Right forelimb (tissue), 1 donor: ENCODE measurements around the gene PKD2.

ENCODE experiments used
- DNase-seq: peaks from one replicate; pipeline ENCODE4 v3.0.0-alpha.2; 2018

The PKD2 gene

DNA sequence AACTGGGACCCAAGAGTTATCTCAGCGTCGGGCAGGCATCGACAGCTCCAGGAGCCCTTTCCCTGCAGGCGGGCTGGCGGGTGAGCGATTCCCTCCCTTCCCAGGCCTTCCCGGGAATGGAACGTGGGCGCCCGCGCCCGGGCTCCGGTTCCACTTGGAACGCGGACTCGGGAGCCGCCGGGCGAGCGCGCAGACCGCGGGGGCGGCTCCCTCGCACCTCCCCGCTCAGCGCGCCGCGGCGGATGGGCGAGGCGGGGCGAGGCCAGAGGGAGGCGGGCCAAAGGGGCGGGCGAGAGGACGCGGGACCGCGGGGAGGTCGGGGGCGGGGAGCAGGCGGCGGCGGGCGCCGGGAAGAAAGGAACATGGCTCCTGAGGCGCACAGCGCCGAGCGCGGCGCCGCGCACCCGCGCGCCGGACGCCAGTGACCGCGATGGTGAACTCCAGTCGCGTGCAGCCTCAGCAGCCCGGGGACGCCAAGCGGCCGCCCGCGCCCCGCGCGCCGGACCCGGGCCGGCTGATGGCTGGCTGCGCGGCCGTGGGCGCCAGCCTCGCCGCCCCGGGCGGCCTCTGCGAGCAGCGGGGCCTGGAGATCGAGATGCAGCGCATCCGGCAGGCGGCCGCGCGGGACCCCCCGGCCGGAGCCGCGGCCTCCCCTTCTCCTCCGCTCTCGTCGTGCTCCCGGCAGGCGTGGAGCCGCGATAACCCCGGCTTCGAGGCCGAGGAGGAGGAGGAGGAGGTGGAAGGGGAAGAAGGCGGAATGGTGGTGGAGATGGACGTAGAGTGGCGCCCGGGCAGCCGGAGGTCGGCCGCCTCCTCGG, at the start of gene PKD2:
Gene PKD2, plus strand, starts transcription at position 332 of the 818 bp plus-strand sequence. Its CDS starts 99 bp downstream, at position 431.
- DNase-seq = peak; percentile 92

DNA sequence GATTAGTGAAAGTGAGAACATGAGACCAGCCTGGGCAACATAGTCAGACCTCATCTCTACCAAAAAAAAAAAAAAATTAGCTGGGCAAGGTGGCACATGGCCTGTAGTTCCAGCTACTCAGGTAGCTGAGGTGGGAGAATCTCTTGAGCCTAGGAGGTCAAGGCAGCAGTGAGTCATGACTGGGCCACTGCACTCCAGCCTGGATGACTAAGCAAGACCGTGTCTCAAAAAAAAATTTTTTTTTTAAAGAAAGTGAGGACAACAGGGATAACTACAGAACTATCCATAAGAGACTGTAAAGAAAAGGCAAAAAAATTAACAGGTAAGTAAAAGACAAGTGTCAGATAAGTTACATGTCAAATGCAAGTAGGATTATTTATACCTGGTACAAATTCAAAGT, 45.4 kb upstream of the PKD2 start:
- no peak for DNase-seq

DNA sequence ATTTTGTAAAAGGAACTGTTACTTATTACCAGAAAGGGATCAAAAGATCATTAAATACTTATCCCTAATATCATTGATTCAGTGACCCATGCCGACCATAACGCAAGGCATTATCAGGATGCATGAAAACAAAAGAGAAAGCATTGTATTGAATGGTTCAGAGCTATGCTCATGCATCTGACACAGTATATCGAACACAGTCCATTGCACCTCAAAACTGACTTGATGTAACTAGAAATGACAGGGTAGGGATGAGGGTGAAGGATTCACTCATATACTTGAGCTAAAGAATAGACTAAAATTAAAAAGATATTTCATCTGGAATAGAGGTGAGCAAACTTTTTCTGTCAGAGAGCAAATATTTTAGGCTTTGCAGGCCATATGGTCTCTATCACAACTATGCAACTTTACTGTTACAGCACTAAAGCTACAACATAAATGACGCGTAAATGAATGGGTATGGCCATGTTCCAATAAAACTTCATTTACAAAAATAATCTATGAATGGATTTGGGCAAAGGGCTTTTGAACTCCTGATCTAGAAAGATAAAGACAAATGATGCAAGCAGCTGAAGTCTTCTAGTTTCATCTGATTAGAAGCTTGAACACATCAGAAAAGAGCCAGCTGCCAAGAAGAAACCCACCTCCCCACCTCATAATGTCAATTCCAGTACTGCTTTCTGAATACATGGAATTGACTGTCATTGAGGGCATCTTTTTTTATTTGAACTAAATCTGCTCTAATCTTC, 44.9 kb upstream of the PKD2 start:
- no peak for DNase-seq

DNA sequence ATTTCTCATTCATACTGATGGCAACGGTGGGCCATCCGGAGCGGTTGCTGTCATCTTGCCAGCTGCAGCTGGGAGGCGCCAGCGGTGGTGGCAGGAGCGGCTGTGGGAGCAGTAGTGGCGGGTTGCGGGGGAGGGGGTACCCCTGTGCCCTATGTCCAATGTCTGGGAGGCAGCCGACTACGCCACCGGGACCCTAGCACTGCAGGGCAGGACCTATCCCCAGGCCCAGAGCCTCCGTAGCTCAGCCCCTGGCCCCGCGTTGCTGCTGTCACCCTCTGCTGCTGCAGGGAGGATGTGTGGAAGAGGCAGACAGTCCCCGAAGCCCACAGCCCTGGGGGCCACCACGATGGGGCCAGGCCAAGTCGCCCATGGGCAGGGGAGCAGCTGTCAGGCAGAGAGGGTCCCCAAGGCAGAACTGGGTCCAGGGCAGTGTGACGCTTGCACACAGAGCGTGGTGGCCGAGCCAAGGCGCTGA, 41.9 kb upstream of the PKD2 start:
- DNase-seq = no peak

DNA sequence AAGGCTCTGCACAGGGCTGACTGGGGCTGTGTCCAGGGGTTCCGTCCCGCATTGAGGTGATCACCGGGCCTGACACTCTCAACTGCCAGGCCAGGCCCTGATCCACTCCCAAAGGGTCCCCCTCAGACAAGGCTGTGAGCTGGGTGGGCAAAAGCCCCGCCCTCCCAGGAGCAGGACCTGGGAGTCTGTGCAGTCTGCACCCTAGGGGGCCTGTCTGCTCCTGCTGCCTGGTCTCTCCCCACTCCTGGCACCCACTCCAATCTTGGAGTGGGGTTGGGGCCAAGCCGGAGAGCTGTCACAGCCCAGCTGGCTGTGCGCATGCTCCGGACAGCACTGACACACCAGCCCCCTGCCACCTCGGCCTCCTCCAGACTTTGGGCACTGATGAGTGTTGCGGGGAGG, 41.3 kb upstream of the PKD2 start:
- DNase-seq = no peak

DNA sequence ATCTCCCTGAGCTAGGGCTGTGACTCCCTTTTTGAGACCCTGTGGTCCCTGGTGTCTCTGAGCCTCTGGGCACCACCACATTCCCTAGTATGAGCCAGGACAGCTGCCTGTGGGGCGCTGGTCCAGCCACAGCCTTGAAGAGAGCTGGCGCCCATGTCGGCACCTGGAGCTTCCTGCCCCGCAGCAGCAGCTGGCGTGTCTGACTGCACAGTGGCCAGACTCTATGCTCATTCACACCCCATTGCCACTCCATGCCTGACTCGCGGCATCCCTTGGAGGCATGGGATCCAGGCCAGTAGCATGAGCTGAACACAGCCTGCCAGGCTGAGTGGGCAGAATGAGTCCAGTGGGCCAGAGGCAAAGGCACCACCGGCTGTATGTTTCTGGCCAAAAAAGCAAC, 40.2 kb upstream of the PKD2 start:
- no peak for DNase-seq

DNA sequence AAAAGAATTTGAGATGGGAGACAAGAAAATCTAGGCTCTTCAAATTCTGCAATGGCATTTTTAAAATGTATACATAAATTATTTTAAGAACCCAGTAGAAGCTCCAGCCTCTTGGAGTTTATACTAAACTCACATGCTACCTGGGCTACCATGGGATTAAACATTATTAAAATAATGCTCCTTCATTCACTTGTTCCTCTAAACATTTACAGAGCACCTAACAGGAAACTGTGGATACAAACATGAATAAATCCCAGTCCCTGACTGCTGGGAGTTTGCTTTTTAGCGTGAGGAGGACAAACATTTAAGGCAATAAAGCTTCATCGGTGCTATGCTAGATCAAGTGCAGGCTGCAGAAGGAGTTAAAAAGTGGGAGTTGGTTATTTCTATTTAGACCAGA, 37.3 kb upstream of the PKD2 start:
- DNase-seq = no peak

DNA sequence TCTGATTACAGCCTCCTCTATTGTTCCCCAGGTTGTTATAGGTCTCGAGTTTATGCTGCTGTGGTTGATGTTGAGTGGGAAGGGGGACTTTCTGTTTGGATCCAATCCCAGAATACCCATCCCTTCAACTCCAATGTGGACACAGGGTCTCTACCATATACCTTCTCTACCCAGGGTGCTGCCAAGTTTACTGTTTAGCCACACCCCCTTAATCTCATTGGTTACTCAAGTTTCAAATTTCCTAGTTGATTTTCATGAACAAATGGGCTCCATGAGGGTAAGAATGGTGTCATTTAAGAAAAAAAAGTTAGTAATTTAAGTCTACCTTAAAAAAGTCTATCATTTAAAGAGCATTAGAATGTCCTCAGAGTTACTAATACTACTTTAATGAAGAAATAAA, 35.6 kb upstream of the PKD2 start:
- DNase-seq = no peak

DNA sequence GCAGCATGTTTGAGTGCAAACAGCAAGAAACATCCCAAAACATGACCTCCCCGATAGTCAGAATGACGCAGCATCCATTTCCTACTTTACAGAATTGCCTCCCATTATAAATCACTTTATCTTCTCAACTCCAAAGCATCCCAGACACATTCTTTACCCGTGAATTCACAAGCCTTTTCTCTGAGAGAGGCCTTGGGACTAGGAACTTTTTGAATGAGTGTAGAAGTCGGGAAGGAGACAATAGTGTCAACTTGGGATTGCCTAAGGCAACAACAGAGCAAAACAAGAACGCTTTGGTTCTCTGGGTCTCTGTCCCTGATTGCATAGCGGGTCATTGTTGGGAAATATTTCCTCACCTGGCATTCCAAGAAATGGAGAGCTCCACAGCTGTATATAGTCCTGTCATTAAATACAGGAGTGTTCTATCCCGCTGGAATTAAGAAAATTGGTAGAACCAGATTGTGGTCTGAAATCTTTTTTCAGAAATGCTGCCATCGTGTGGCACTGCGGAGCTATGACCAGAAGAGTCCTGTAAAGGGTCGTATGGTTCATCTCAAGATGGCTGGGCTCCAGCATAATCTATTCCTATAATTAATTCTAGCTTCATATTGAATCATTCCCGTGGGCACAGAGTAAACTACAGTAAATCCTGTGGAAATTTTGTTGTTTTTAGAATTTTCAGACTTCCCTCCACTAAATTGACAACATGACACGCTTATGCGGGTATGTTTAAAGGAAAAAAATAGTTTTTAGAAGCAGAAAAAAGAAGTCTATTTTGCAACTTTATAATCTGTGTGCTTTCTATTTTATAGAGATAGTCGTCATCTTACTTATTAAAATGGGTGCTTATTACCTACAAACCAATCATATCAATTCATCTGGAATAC, 33.9 kb upstream of the PKD2 start:
- DNase-seq = no peak

DNA sequence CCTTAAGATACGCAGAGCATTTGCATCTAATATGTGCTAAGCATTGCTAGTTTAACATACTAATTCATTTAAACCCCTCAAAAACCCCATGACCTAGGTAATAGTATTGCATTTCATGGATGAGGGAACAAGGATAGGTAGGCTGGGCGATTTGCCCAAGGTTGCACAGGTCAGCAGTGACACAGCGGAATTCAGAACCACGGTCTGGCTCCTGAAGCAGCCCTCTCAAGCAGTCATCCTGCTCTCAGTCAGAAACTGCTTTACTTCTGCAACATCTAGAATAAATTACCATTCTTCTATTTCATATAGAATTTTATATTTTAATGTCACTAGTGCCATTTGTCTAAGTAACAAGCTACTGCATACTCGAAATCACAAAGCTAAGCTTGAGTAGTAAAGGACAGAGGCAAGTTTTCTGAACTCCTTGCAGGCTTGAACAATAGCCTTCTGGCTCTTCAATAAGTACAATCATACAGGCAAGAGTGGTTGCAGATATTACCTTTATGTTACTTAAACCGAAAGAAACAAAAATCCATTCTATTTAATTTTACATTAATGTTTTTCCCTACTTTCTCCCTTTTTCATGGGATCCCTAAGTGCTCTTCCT, 32.5 kb upstream of the PKD2 start:
- DNase-seq = no peak

DNA sequence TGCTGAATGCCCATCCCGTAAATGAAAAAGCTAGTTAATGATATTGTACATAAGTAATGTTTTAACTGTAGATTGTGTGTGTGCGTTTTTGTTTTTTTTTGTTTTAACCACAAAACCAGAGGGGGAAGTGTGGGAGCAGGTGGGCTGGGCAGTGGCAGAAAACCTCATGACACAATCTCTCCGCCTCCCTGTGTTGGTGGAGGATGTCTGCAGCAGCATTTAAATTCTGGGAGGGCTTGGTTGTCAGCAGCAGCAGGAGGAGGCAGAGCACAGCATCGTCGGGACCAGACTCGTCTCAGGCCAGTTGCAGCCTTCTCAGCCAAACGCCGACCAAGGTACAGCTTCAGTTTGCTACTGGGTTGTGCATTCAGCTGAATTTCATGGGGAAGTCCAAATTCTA, 32.0 kb upstream of the PKD2 start, which contains the start of gene SPP1:
Gene SPP1, plus strand, starts transcription at position 249 of the 400 bp plus-strand sequence. CDS start 1,182 bp downstream, outside the sequence.
- no peak for DNase-seq

DNA sequence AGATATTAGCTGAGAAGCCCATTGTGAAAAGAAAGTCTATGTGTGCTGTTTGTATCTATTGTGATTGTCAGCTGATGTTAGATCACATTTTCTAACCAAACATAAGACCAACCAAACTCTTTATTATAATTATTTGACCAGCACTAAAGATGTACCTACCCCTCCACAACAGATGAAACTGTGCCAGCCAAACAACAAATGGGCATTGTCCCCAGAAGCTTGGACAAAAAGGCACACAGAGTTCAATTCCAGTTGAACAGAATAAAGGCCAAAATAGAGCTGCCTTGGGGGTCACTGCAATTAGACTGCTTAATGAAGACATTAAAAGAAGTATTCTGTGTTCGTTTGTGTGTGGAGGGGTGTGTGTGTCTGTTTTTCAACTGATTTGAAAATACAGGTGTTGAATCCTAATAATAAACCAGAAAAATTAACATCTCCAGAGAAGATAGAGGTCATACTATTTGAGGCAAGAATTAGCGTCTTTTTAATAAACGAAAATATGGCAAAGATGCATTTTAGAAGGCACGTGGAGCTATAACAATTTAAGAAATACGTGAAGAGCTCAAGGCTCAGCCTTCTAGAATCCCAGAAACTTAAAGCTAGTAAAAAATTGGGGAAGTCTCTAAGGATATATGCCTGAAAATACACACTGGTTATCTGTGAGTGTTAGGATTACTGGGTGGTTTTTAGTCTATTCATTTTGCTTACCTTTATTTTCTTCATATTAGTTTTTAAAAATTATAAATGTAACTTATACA, 29.7 kb upstream of the PKD2 start:
- DNase-seq = no peak

DNA sequence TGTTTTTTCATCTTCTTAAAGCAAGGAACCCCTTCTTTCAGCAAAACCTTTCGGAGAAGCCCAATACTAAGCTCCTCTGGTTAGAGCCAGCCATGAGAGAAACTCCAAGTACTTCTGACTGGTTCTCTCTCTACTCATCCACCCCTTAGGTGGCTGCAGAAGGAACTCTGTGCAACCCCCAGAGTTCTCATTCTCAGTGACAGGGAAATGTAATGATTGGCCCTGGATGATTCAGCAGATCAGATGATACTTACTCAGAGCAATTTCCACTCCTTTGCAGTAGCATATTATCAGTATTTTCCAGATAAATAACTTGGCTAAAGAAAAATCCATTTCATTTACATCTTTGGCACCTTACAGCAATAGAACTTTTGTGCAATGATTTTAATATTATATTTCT, 28.8 kb upstream of the PKD2 start:
- DNase-seq = no peak

DNA sequence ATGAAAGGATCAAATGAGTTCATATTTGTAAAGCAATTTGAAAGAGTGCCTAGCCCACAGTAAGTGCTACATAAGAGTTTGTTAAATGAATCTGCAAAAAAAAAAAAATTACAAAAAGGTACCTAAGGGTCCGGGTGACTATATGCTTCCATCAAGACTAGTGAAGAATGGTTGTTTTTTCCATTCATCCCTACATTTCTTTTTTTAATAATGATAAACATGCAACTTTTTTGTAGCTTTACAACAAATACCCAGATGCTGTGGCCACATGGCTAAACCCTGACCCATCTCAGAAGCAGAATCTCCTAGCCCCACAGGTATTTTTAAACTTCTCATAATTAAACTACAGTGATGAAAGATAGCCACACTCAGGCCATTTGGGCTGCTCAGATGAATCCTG, 27.6 kb upstream of the PKD2 start:
- DNase-seq = no peak

DNA sequence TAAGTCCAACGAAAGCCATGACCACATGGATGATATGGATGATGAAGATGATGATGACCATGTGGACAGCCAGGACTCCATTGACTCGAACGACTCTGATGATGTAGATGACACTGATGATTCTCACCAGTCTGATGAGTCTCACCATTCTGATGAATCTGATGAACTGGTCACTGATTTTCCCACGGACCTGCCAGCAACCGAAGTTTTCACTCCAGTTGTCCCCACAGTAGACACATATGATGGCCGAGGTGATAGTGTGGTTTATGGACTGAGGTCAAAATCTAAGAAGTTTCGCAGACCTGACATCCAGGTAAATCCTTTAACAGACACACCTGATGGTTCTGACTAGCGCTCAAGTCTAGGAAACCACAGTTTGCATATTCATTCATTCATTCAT, 25.9 kb upstream of the PKD2 start:
- no peak for DNase-seq

DNA sequence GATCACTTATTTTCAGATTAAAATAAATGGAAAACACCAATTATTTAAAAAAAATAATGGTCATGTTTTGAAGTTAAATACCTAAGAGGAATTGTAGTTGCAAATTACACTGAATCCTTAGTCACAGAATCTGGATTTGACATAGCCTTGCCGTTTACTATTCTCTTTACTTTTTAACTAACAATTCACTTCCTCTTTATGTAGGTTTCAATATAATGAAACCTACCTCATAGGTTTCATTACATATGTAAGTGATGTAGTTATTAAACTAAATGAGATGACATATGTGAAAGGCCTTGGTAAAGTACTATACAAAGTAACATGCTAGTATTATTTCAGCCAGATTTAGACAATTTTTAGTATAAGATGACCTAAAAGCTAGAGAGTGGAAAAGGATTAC, 25.4 kb upstream of the PKD2 start:
- DNase-seq = no peak

DNA sequence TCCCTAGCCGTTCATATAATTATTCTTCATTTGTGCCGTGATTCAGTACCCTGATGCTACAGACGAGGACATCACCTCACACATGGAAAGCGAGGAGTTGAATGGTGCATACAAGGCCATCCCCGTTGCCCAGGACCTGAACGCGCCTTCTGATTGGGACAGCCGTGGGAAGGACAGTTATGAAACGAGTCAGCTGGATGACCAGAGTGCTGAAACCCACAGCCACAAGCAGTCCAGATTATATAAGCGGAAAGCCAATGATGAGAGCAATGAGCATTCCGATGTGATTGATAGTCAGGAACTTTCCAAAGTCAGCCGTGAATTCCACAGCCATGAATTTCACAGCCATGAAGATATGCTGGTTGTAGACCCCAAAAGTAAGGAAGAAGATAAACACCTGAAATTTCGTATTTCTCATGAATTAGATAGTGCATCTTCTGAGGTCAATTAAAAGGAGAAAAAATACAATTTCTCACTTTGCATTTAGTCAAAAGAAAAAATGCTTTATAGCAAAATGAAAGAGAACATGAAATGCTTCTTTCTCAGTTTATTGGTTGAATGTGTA, 24.9 kb upstream of the PKD2 start:
- no peak for DNase-seq

DNA sequence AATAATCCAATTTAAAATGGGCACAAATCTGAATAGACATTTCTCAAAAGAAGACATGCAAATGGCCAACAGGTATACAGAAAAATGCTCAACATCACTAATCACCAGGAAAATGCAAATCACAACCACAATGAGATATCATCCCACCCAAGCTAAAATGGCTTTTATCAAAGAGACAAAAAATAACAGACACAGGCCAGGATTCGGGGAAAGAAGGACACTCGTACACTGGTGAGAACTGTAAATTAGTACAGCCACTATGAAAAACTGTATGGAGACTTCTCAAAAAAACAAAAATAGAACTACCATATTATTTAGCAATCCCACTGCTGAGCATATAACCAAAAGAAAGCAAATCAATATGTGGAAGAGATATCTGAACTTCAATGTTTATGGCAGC, 23.4 kb upstream of the PKD2 start:
- DNase-seq = no peak

DNA sequence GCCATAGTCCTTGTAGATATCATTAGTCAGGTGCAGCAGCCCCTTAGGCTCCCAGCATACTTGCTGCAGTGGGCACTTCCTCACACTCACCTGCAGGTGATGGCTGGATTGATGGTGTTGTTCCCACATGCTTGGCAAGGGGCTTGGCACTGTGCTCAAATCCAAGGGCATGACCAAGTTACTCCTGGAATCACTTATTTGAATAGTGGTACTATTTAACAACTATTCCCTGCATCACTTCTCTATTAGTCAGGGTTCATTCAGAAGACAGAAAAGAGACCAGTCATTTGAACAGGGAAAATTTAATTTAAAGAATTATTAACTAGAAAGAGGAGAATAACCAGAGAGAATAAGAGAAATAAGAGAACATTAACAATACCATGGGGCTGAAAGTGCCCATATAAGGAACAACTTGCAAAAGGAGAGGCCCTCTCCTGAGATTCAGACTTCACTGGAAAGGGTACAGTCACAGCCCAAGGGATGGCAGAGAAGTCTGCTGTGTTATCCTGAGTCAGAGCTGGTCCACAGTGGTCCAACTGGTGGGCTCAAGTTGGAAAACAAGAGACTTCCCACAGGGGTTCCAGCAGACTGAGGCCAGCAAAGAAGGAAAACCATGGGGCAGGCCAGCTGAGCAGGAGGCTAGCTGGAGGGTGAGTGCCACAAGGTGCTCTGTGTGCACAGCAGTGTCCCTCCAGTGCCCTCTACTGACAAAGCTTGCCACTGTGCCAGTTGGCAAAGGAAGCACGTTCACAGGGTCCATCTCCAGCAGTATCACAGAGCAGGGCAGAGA, 22.1 kb upstream of the PKD2 start:
- DNase-seq = peak; percentile 59

DNA sequence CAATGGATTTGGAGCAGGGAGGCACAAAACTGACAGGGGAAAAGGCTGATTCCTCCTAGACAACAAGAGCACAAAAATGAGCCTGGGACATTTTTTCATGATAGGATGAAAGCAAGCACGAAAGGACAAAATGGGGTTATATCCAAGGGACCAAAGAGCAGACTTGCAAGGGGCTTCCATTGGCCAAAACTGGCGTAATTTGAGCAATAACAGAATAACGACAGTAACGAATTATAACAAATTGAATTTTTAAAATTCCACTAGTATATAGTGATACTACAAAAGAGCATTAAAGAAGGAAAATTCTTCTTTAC, 21.6 kb upstream of the PKD2 start:
- no peak for DNase-seq

DNA sequence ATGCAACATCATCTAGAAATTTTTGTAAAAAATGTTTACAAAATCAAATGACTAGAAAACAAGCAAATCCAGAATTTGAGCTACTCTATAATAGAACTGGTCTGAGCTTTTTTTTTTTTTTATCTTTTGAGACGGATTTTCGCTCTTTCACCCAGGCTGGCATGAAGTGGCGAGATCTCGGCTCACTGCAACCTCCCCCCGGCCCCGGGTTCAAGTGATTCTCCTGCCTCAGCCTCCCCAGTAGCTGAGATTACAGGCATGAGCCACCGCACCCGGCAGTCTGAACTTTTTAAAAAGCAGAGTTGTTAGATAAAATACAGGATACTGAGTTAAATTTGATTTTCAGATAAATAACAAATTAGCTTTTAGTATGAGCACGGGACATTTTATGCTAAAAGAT, 20.9 kb upstream of the PKD2 start:
- DNase-seq = no peak
